ENCODE measurements around the gene SNX8.

DNA sequence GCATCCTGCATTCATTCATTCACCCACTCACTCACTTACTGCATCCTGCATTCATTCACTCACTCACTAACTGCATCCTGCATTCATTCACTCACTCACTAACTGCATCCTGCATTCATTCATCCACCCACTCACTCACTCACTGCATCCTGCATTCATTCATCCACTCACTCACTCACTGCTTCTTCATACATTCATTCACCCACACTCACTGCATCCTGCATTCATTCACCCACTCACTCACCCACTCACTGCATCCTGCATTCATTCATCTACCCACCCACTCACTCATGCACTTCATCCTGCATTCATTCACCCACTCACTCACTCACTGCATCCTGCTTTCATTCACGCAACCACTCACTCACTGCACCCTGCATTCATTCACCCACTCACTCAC lies 1.5 kb upstream of the SNX8 start:
- TF ChIP-seq, protein P1, sequence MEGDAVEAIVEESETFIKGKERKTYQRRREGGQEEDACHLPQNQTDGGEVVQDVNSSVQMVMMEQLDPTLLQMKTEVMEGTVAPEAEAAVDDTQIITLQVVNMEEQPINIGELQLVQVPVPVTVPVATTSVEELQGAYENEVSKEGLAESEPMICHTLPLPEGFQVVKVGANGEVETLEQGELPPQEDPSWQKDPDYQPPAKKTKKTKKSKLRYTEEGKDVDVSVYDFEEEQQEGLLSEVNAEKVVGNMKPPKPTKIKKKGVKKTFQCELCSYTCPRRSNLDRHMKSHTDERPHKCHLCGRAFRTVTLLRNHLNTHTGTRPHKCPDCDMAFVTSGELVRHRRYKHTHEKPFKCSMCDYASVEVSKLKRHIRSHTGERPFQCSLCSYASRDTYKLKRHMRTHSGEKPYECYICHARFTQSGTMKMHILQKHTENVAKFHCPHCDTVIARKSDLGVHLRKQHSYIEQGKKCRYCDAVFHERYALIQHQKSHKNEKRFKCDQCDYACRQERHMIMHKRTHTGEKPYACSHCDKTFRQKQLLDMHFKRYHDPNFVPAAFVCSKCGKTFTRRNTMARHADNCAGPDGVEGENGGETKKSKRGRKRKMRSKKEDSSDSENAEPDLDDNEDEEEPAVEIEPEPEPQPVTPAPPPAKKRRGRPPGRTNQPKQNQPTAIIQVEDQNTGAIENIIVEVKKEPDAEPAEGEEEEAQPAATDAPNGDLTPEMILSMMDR (IDR thresholded peaks at IDR 0.05; ENCODE audit: borderline replicate concordance, extremely low read depth, low read length, poor library complexity, severe bottlenecking) = no peak
- TF ChIP-seq EZH2 (IDR thresholded peaks at IDR 0.05; ENCODE audit: borderline replicate concordance, low read depth, low read length, severe bottlenecking) = no peak
